ENCODE data around the gene PRMT3.
"Not testable (repeated sequence)": the region's sequence is repeated elsewhere in the genome, so short reads cannot be mapped to it uniquely, and the experiment has no call there.

Gene PRMT3

DNA sequence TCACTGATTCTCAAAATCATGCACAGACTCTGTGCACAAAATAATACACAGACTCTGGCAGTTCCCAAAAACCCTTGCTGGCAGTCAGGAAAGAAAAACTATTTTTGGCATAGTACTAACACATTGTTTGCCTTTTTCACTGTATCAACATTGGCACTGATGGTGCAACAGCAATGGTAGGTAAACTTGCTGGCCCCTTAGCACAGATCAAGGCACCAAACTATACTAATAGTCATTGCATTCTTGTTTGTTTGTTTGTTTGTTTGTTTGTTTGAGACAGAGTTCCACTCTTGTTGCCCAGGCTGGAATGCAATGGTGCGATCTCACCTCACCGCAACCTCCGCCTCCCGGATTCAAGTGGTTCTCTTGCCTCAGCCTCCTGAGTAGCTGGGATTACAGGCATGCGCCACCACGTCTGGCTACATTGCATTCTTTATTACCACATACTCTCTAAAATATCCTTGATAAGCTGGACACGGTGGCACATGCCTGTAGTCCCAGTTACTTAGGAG, 130.9 kb downstream of the PRMT3 start:
- DNase-seq, result no peak

DNA sequence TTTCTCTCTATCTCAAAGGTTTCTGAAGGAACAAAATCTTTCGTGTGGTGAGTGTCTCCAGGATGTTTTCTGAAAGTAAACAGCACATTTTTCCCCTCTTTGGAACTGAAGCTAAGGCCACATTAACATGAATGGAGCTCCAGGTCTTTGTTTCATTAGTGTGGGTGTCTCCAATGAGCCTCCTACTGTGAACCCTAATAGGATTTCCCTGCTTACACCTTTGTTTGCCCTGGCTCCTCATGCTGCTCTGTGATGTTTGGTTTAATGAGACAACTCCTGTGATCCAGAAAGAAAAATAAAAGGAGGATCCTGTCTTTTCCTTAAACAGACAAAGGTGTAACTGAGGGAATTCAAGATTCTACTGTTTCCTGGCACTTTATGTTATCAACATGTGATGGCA, 135.0 kb downstream of the PRMT3 start:
- DNase-seq, result no peak

DNA sequence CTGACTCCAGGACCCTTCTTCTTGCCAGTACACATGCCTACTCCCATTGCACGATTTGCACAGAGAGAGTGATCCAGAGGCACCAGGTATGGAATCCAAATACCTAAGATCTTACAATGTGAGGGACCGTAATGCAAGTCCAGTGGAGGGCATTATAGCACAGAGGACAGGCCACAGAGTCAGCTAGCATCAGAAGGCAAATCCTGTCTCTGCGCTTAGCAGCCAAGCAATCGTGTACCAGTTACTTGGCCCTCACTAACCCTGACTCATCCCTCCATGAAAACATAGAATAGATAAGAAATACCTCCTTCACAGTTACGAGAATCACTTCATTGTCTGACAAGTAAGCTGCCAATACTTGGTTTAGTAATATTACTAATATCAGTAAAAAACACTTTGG, 142.2 kb downstream of the PRMT3 start:
- DNase-seq, result no peak

DNA sequence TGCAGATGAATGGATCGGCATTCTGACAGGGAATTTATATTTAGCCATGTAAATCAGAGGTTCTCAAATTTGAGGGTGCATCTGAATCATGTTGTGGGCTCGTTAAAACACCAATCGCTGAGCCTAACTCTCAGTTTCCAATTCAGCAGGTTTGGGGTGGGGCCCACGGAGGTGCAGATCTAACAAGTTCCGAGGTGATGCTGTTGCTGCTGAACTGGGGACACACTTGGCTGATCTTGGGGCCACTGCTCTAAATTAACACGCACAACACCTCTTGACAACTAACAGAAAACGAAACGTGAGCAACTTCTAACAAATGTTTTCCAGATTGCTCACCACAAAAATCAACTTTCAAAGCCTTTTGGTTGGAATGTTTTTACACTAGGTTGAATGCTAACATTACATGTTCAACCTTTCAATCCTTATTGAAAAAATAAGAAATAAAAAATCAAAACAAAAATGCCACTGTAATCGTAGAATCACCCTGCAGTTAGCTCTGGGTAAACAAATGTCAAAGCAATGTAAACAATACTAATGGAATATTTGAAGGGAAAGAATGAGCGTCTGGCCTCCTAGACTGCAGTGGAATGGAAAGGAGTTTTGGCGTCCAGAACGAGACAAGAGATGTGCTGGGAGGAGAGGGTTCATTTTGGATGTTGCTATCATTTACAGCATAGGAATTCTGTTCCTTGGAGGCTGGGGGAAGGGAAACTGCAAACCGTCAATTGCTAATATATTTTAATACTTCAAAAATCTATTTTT, 143.6 kb downstream of the PRMT3 start:
- no peak for DNase-seq

- DNase-seq, result no peak
These were observed 147.9 kb downstream of the PRMT3 start for GRCh38 chr11:20535271-20535881.

DNA sequence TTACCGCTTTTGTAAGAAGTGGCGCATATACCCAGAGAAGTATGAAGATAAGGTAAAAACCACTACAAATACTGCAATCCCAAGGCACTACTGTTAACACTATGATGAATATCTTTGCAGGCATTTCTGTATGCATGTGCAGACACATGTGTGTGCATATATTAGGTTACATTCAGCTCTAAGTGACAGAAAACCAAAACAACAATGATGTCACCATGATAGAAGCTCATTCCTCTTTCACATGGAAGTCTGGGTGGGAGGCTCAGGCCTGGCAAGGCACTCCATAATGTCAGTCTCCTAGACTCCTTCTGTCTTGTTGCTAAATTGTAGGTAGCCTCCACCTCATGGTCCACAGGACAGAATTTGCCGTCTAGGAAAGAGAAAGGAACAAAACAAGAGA, 148.8 kb downstream of the PRMT3 start:
- DNase-seq, result no peak

DNA sequence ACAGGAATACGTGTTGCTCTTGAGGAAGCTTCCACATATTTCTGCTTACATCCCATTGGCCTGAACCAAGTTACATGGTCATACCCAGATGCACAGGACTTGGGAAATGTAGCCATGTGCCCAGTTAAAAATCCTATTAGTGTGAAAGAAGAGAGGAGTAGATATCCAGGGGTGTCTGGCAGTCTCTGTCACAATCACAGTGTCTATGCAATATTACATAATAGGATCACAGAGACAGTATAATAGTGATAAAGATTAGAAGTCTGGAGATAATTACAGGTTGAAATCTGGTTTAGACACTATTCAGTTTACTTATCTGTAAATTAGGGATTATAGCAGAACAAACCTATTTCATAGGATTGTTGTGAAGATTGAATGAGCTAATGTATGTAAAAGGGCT, 149.3 kb downstream of the PRMT3 start:
- no peak for DNase-seq

DNA sequence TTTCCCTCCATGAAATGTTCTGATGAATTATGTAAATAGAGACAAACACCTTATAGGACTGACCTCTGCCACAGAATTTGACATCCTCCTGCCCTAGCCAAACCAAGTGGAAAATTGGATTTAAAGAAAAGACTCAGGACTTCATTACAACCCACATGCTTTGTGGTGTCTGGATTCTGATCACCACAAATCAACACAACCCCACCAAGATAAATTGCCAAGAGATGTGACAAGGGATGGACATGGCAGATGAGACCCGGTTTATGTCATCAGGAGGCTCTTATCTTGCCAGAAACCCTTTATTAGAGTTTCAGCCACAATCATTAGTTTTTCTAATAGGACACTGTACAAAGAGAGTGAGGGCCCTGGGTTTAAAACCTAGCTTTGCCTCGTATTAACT, 154.0 kb downstream of the PRMT3 start:
- no peak for DNase-seq

DNA sequence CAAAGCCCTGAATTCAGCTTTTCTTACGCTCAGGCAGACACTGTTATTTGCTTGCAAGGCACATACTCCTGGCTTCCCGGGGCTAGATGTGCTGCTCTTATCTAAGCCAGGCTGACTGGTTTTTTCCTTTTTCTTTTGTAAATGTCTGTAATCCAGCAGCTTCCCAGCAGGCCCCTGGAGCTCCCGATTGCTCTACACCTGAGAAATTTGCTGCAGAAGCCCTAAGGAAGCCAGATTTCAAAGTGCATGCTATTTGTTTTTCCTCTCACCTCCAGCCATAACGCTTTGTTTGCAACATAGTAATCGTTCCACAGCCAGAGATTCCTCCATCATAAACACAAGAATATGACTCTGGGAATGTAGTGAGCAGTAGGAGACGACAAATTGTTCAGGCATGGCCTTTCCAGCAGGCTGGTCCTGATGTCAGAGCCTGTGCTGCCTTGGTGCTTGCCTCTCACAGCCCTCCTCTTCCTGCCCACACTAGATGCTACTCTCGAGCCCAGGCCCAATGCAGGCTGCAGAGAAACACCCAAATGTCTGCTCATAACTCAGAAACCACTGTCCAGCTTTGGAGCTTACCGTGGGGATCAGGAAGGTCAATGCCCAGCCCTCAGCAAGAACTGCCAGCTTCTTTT, 157.2 kb downstream of the PRMT3 start:
- DNase-seq, result no peak

DNA sequence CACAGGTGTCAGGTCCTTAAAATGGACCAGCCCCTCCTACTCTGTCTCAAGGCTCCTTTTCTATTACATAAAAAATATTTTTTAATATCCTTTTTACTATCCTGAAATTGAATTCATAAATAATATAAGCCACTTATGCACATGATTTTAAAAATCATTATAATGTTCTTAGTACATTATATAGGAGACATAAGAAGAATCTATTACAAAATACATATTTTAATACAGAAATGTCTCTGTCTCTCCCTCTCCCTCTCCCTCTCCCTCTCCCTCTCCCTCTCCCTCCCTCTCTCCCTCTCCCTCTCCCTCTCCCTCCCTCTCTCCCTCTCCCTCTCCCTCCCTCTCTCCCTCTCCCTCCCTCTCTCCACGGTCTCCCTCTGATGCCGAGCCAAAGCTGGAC, 159.9 kb downstream of the PRMT3 start:
- DNase-seq, result no peak

GRCh38 chr11:20551096-20551495, 163.6 kb downstream of the PRMT3 start:
- no peak for DNase-seq

- no peak for DNase-seq
These were observed 168.3 kb downstream of the PRMT3 start for GRCh38 chr11:20555783-20556182.

DNA sequence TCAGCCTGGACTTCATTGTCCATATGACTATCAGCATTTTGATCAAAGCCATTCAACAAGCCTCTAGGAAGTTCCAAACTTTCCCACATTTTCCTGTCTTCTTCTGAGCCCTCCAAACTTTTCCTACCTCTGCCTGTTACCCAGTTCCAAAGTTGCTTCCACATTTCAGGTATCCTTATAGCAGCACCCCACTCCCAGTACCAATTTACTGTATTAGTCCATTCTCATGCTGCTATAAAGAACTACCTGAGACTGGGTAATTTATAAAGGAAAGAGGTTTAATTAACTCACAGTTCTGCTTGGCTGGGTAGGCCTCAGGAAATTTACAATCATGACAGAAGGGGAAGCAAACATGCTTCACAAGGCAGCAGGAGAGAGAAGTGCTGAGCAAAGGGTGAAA, 168.9 kb downstream of the PRMT3 start:
- DNase-seq, result not testable (repeated sequence)

DNA sequence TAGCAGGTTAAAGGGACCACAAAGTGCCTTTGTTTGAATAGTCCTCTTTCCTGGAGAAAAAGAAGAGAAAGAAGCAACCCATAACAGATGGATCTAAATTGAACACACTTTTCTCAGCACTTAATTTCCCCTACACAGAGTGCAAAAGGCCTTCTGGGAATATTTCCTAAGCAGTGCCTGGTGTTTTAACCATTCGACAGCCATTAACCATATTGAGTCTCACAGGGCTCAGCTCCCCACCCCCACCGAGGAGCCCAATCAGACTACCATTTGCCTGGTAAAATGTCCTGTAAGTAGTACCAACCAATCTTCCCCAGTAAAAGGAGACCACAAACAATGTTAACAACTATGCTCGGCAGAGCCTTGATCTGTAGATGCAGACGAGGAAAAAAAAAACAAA, 171.2 kb downstream of the PRMT3 start:
- no peak for DNase-seq

Measured in inflammatory macrophage treated with lipopolysaccharide for 4 hours (primary cell).